C4-2B (cell line): ENCODE data around the gene E4F1.

Source experiments
- ZFX ChIP-seq: fragments of 450-650 bp; IDR thresholded peaks from 2 replicates; pipeline ENCODE4 v1.6.1; 2017
- TF ChIP-seq, protein P1 (sequence below): fragments of 450-650 bp; conservative IDR thresholded peaks from 2 replicates; pipeline ENCODE4 v1.5.1; 2017; ENCODE audit warnings: mild to moderate bottlenecking

DNA sequence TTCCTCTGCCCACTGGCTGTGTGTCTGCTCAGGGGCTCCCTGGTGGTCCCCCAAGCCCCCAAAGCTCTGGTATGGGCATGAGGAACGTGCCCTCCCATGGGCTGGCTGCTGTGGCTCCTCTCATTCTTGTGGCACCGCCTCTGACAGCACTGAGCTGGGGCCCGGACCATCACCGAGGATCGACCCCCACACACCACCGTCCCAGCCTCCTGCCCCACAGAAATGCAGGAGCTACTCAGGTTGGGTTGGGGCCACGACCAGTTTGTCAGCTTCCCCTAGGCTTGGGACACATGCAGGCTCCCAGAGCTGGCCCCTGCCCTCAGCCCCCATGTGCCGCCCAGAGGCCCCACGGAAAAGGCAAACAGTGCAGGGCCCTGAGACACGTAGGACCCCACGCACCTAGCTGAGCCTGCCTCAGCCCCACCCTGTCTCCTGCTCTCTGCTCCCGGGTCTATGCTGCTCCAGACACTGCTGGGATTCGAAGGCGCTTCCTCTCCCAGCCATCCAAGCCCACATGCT is 23.7 kb upstream of the E4F1 start:
- TF ChIP-seq, protein P1, sequence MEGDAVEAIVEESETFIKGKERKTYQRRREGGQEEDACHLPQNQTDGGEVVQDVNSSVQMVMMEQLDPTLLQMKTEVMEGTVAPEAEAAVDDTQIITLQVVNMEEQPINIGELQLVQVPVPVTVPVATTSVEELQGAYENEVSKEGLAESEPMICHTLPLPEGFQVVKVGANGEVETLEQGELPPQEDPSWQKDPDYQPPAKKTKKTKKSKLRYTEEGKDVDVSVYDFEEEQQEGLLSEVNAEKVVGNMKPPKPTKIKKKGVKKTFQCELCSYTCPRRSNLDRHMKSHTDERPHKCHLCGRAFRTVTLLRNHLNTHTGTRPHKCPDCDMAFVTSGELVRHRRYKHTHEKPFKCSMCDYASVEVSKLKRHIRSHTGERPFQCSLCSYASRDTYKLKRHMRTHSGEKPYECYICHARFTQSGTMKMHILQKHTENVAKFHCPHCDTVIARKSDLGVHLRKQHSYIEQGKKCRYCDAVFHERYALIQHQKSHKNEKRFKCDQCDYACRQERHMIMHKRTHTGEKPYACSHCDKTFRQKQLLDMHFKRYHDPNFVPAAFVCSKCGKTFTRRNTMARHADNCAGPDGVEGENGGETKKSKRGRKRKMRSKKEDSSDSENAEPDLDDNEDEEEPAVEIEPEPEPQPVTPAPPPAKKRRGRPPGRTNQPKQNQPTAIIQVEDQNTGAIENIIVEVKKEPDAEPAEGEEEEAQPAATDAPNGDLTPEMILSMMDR, result no peak
- no peak for TF ChIP-seq ZFX
